HUES64 (cell line): ENCODE data around the gene CATSPER3.

Source experiments
- H3K27ac ChIP-seq: 2 replicates; pipeline ENCODE4 v1.7.0; 2013; ENCODE audit warnings: low read depth, low read length, inconsistent platforms
- H3K27me3 ChIP-seq: 2 replicates; pipeline ENCODE4 v1.6.1; 2013; ENCODE audit warnings: mild to moderate bottlenecking, low read length; ENCODE audit not compliant: insufficient read depth
- H3K36me3 ChIP-seq: 2 replicates; pipeline ENCODE4 v1.6.1; 2013; ENCODE audit warnings: mild to moderate bottlenecking, low read length; ENCODE audit not compliant: insufficient read depth
- H3K4me1 ChIP-seq: 2 replicates; pipeline ENCODE4 v1.6.1; 2013; ENCODE audit warnings: mild to moderate bottlenecking, low read length, moderate library complexity; ENCODE audit not compliant: insufficient read depth
- H3K4me3 ChIP-seq: 2 replicates; pipeline ENCODE4 v1.5.1; 2013; ENCODE audit warnings: mild to moderate bottlenecking, low read length, moderate library complexity
- H3K9ac ChIP-seq: 2 replicates; pipeline ENCODE4 v1.6.1; 2013; ENCODE audit warnings: mild to moderate bottlenecking, low read depth, low read length
- H3K9me3 ChIP-seq: 2 replicates; pipeline ENCODE4 v1.6.1; 2013; ENCODE audit warnings: low read depth, low read length; ENCODE audit not compliant: insufficient read depth
- WGBS: fragments of 150-250, 120-280 bp; methylation state at CpG from one replicate; pipeline ENCODE4 v1.1.7; 2013; ENCODE audit warnings: missing lambda C conversion rate; 5-methylcytosine and 5-hydroxymethylcytosine counted together

CATSPER3 gene

GRCh38 chr5:134945041-134945440 lies 22.7 kb upstream of the CATSPER3 start:
- H3K4me3 ChIP-seq = no peak overlapping the region
- no peaks in the 10 kb centered on the region for H3K4me1 ChIP-seq
- no peaks in the 10 kb centered on the region for H3K27me3 ChIP-seq
- WGBS = 78% methylated on average over 2 of the region's 2 CpGs
- H3K9me3 ChIP-seq = no peaks in the 10 kb centered on the region
- H3K9ac ChIP-seq = no peak overlapping the region
- no peaks in the 10 kb centered on the region for H3K36me3 ChIP-seq
- no peak overlapping the region for H3K27ac ChIP-seq

GRCh38 chr5:134948911-134949310 lies 18.8 kb upstream of the CATSPER3 start:
- peaks cover 2% of the 10 kb centered on the region; the same call in 1 of the 2 replicates for H3K9me3 ChIP-seq
- no peak overlapping the region for H3K4me3 ChIP-seq
- no peak overlapping the region for H3K9ac ChIP-seq
- no peak overlapping the region for H3K27ac ChIP-seq
- H3K27me3 ChIP-seq = no peaks in the 10 kb centered on the region
- H3K36me3 ChIP-seq = no peaks in the 10 kb centered on the region
- WGBS = 90% methylated on average over 5 of the region's 5 CpGs
- no peaks in the 10 kb centered on the region for H3K4me1 ChIP-seq

GRCh38 chr5:134949316-134949715 lies 18.4 kb upstream of the CATSPER3 start:
- H3K27ac ChIP-seq = no peak overlapping the region
- H3K36me3 ChIP-seq = no peaks in the 10 kb centered on the region; the same call in 1 of the 2 replicates
- no peaks in the 10 kb centered on the region for H3K27me3 ChIP-seq
- WGBS = 93% methylated on average over 5 of the region's 5 CpGs
- H3K4me3 ChIP-seq = no peak overlapping the region
- H3K9ac ChIP-seq = no peak overlapping the region
- H3K9me3 ChIP-seq = peaks cover 6% of the 10 kb centered on the region; the same call in 1 of the 2 replicates
- no peaks in the 10 kb centered on the region for H3K4me1 ChIP-seq

- Histone ChIP-seq H3K27ac (peak overlapping the region; percentile 77), H3K36me3 (no peaks in the 10 kb centered on the region; the same call in 1 of the 2 replicates), H3K9me3 (peaks cover 9% of the 10 kb centered on the region; the same call in 1 of the 2 replicates), H3K4me1 (peaks cover 18% of the 10 kb centered on the region; the same call in 1 of the 2 replicates), H3K9ac (no peak overlapping the region), H3K4me3 (no peak overlapping the region), H3K27me3 (no peaks in the 10 kb centered on the region)
- 57% methylated on average over 4 of the region's 4 CpGs for WGBS
Measured at GRCh38 chr5:134957920-134958608, 9.6 kb upstream of the CATSPER3 start.

- WGBS = 27% methylated on average over 3 of the region's 3 CpGs
- Histone ChIP-seq H3K9ac (no peak overlapping the region), H3K27me3 (no peaks in the 10 kb centered on the region), H3K4me3 (no peak overlapping the region), H3K9me3 (peaks cover 9% of the 10 kb centered on the region; the same call in 1 of the 2 replicates), H3K27ac (peak overlapping the region; percentile 77), H3K36me3 (no peaks in the 10 kb centered on the region; the same call in 1 of the 2 replicates), H3K4me1 (peaks cover 18% of the 10 kb centered on the region; the same call in 1 of the 2 replicates)
Measured at GRCh38 chr5:134958755-134959154, 9.0 kb upstream of the CATSPER3 start.

- no peaks in the 10 kb centered on the region for H3K9me3 ChIP-seq
- no peaks in the 10 kb centered on the region for H3K27me3 ChIP-seq
- no peak overlapping the region for H3K9ac ChIP-seq
- H3K4me1 ChIP-seq = peaks cover 13% of the 10 kb centered on the region; the same call in 1 of the 2 replicates
- H3K36me3 ChIP-seq = peaks cover 3% of the 10 kb centered on the region; the same call in 1 of the 2 replicates
- no peak overlapping the region for H3K27ac ChIP-seq
- H3K4me3 ChIP-seq = no peak overlapping the region
Measured at GRCh38 chr5:134963098-134963497, 4.6 kb upstream of the CATSPER3 start.

GRCh38 chr5:134964359-134965270 lies 3.1 kb upstream of the CATSPER3 start:
- Histone ChIP-seq H3K36me3 (peaks cover 3% of the 10 kb centered on the region; the same call in 1 of the 2 replicates), H3K27me3 (no peaks in the 10 kb centered on the region), H3K9ac (no peak overlapping the region), H3K9me3 (no peaks in the 10 kb centered on the region), H3K4me3 (no peak overlapping the region), H3K27ac (no peak overlapping the region), H3K4me1 (no peaks in the 10 kb centered on the region)
- 95% methylated on average over 12 of the region's 12 CpGs for WGBS

GRCh38 chr5:134965271-134965825 lies 2.4 kb upstream of the CATSPER3 start:
- H3K4me1 ChIP-seq = no peaks in the 10 kb centered on the region
- H3K4me3 ChIP-seq = no peak overlapping the region
- no peak overlapping the region for H3K9ac ChIP-seq
- WGBS = 95% methylated on average over 3 of the region's 3 CpGs
- H3K27ac ChIP-seq = no peak overlapping the region
- no peaks in the 10 kb centered on the region for H3K27me3 ChIP-seq
- H3K36me3 ChIP-seq = peaks cover 3% of the 10 kb centered on the region; the same call in 1 of the 2 replicates
- H3K9me3 ChIP-seq = no peaks in the 10 kb centered on the region

GRCh38 chr5:134968055-134968454 lies 348 bp downstream of the CATSPER3 start:
- no peak overlapping the region for H3K9ac ChIP-seq
- H3K27ac ChIP-seq = no peak overlapping the region
- no peaks in the 10 kb centered on the region for H3K4me1 ChIP-seq
- H3K4me3 ChIP-seq = no peak overlapping the region
- whole genome bisulfite sequencing = 85% methylated on average over 1 of the region's 3 CpGs
- no peaks in the 10 kb centered on the region for H3K9me3 ChIP-seq
- peaks cover 3% of the 10 kb centered on the region; the same call in 1 of the 2 replicates for H3K36me3 ChIP-seq
- no peaks in the 10 kb centered on the region for H3K27me3 ChIP-seq

GRCh38 chr5:134969166-134969565 lies 1.5 kb downstream of the CATSPER3 start:
- H3K9me3 ChIP-seq = no peaks in the 10 kb centered on the region
- no peaks in the 10 kb centered on the region for H3K27me3 ChIP-seq
- no peak overlapping the region for H3K27ac ChIP-seq
- peaks cover 3% of the 10 kb centered on the region; the same call in 1 of the 2 replicates for H3K36me3 ChIP-seq
- no peaks in the 10 kb centered on the region for H3K4me1 ChIP-seq
- no peak overlapping the region for H3K9ac ChIP-seq
- no peak overlapping the region for H3K4me3 ChIP-seq
